ENCODE results near the gene SSTR3.
"Not testable (repeated sequence)": the region's sequence is repeated elsewhere in the genome, so short reads cannot be mapped to it uniquely, and the experiment has no call there.

Gene SSTR3

DNA sequence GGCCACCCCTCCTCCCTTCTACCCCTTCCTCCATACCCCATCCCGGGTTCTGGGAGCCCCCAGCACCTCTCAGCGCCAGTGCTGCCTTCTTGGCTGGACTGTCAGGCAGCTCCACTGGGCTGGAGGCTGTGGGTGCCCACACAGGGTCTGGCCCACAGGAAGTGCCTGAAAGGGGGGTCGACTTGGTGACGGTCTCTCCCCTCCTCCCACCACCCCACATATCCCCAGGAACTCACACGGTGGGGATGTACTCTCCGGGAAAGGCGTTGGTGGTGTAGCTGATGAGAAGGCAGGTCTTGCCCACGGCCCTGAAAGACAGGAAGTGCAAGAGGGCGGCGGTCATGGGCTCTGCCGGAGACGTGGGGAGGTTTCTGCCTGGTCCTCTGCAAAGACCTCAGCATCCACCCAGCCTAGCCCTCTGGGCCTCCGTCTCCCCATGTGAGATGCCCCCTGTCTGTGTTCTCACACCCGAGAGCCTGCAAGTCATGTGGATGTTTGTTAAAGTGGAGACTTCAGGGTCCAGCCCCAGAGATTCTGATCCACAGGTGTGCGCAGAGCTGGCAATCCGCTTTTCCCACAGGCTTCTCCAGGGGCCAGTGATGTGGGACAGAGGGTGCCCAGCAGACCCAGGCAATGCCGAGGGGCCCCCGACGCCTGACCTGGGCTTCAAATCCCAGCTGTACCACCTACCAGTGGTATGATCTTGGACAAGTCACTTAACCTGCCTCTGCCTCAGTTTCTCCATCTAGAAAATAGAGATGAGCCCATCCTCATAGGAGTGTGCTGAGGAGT, 29.3 kb upstream of the SSTR3 start:
- DNase-seq = peak; percentile 82

DNA sequence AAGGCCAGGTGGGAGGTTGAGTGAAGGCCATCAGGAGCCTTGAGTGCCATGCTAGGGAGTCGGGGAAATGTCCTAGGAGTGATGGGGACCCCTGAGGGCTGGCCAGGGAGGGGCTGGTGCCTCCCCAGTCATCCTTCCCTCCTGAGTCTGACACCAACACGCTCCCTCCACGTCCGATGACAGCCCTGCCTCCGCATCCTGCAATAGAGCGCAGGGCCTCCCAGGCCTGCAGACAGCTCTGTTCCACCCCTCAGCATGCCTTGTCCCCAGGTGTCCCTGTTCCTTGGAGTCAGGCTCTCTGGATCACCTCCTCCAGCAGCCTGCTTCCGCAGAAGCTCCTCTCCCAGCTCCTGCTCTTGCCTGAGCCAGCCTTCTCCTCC, 28.7 kb upstream of the SSTR3 start:
- peak; percentile 71 for DNase-seq

DNA sequence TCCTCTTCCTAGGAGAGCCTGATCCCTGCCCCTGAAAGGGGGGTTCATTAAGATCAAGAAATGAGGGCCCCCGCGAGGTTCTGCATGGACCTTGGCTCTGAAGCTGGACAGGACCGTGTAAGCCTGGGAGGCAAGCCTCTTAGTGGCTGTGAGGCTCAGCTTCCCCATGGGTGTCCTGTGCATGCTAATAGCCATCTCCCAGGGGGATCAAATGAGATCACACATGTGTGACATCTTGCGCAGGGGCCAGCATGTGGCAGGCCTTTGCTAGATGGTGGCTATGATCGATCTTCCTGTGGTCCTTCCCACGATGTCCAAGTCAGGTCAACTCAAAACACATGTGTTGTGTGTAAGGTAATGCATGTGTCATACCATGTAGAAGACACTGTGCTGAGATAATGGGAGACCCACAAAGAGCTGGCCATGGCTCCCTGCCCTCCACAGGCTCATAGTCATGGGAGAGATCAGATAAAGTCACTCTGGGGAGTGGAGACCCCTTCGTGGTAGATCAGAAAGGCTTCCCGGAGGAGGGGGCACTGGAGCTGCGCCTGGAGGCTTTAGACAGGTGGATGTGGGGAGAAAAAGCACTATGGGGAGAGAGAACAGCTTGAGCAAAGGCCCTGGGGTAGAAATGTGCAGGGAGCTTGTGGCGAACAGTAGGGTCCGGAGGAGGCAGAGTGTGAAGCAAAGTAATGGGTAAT, 28.1 kb upstream of the SSTR3 start:
- peak; percentile 61 for DNase-seq

DNA sequence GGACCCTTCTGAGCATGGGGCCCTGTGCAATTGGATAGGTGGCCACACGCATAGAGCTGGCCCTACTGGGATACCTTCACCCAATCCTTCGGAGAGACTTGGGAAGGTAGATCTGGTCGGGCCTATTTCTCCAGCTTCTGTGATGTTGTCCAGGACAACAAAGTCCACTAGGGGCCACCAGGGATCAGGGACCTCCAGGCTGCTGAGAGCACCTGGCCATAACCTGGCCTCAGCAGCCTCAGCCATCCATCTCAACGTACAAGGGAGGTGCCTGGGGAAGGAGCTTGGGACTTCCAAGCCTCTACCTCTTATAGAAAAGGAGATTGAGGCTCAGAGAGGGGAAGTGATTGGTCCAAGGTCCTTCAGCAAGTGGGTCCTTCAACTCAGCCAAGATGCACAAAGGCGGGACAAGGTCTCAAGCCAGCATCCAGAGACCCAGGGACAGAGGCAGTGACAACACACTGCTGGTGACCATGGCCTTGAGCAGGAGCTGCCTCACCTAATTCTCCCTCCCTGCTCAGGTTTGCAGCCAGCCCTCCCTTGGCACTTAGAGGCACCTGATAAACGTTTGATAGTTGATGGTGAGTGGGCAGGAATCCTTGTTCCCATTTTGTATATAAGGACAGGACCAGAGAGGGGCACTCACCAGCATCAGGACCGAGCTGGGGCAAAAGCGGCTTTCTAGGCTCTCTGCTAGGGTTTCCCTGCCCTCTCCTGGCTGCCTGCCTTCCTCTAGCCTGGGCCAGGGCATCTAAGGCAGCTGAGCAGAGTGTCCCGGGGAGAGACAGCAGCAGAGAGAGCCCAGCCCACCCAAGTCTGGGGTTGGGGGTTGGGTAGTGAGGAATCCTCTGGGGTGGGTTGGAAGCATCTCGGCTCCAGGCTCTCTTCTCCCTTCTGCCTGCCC, 27.3 kb upstream of the SSTR3 start:
- DNase-seq = peak; percentile 62

DNA sequence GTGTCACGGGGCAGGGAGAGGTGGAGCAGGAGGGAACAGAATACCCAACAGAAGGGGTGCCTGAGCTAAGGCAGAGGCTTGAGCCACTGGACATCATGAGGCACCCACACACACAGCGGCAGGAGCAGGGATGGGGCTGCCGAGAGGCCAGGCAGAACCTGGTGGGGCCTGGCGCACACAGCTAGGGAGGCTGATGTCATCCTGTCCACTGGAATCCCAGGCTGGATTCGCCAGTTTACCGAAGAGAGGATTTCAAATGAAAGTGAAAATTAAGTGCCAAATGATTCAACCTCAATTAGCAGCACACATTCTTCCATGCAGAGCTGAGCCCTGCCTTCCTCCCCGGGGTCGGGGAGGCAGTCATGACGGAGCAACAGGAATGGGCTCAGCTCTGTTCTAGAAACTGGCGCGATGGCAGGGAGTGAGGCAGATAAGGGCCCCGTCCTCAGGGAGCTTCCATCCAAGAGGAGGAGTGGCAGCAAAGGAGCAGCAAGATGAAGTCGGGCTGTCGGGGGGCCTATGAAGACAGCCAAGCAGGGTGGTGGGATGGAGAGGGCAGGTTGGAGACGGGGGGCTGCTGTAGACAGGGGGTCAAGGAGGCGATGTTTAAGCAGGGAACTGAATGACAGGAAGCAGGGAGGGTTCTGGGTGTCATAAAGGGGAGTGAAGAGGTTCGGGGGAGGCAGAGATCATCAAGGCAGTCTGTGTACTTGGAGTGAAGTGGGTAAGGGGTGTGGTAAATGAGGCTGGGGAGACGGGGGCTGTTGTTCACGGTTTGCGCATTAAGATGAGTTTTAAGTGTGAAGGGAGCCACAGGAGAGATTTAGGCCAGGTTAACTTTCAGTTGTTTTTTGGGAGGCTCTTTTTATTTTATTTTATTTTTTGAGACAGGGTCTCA, 25.3 kb upstream of the SSTR3 start:
- DNase-seq = peak; percentile 61

DNA sequence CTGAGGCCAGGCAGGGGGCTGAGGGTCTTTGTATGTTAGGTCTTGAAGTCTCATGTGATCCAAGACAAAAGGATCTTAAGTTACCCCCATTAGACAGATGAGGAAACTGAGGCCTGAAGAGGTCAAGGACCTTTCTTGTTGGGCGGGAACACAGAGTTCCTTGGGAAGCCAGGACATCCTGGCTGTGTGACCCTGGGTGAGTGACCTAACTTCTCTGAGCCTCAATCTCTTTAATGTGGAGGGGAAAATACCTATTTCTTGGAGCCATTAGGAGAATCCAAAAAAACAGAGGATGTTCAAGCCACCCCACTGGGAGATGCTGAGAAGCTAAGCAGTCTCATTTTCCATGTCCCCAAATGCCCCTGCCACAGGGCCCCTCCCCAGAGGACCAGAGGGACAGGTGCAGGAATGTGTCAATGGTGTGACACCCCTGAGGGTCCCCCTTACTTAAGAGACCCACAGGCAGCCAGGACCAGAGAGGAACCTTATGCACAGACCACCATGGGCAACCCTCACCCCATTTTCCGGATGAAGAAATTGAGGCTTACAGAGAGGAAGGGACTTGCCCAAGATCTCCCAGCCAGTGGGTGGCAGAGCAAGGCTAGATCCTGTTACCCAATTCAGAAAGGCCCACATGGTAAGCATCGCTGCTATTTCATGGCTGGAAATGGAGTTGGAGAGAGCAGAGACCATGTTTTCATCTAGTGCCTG, 23.8 kb upstream of the SSTR3 start:
- DNase-seq = peak; percentile 57

DNA sequence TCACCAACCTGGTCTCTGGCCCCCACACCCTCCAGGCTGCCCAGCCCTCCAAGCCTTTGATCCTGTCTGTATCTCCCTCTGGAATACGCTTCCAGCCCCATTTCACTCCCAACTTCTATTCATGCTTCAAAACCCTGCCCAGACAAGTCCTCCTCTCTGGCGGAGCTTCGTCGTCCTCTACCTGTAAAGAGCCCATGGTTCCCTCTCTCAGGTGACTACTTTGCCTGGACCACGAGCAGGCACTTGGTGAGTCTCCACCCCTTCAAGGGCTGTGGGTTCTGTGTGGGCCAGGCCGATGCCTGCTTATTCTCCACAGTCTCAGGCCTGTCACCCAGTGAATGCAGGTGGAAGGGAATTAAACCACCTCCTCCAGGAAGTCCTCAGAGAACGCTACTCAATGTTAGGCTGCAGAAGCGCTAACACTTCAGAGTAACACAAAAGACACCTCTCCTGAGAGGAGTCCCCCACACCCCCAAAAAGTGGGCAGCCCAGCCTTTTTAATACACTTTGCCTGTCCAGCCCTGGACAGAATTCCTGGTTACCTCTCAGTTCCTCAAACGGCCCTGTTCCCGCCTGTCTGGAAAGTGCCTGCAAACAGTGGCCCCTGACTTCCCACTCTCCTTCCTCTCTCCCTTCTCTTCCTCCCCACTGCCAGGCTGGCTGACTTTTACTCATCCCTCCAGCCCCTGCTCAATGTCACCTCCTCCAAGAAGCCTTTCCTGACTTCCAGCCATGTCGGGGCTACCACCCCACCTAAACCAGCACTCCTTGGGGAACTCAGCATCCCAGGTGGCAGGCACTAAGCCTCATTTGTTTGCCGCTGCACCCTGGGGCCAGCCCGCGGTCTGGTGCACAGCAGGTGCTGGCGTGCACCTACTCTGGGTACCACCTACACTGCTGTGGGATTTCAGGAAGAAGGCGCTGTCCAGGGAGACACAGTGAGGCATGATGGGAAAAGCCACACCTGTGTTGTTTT, 22.7 kb upstream of the SSTR3 start:
- peak; percentile 64 for DNase-seq

DNA sequence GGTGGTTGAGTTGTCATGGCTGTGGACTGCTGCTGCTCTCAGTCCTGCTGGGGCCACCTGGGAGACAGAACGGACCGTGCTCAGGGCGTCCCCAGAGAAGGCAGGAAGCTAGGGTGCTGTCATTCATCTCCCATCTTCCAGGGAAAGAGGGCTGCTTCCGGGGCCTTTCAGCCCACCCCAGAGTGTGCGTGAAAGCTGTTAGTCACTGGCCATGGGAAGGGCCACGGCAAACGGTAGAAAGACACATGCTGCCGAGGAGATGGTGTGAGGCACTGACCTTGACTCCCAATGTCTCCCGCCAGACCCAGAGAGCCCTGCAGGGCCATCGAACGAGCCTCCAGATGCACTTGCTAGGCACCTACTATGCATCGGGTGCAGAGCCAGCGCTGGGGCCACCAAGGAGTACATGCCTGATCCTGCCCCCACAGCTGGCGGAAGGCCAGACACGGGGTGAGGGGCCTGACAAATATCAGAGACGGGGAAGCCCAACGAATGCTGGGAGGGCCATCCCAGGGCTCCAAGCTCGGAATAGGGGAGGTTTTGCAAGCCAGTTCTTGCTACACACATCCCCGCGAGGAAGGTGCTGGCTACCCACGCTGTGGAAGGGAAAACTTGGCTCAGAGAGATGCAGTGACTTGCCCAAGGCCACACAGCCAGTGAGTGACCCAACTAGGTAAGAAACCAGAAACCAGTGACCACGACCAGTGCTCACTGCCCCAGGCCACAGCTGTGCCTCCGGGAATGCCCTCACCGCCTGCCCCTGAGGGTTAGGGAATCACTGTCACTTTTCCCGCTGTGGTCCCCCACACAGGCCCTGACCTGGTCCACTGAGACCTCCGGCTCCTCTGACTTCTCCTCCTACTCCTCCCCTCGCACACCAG, 21.7 kb upstream of the SSTR3 start:
- DNase-seq = peak; percentile 62

DNA sequence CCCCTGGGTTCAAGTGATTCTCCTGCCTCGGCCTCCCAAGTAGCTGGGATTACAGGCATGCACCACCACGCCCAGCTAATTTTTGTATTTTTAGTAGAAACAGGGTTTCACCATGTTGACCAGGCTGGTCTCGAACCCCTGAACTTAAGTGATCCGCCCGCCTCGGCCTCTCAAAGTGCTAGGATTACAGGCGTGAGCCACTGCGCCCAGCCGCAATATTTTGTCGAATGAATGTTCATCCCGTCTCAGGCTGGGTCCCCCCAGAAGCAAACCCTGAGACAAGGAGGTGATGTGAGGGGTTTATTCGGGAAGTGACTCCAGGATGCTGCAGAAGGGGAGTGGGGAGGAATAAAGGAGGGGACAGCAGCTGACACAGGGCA, 21.1 kb upstream of the SSTR3 start:
- not testable (repeated sequence) for DNase-seq

DNA sequence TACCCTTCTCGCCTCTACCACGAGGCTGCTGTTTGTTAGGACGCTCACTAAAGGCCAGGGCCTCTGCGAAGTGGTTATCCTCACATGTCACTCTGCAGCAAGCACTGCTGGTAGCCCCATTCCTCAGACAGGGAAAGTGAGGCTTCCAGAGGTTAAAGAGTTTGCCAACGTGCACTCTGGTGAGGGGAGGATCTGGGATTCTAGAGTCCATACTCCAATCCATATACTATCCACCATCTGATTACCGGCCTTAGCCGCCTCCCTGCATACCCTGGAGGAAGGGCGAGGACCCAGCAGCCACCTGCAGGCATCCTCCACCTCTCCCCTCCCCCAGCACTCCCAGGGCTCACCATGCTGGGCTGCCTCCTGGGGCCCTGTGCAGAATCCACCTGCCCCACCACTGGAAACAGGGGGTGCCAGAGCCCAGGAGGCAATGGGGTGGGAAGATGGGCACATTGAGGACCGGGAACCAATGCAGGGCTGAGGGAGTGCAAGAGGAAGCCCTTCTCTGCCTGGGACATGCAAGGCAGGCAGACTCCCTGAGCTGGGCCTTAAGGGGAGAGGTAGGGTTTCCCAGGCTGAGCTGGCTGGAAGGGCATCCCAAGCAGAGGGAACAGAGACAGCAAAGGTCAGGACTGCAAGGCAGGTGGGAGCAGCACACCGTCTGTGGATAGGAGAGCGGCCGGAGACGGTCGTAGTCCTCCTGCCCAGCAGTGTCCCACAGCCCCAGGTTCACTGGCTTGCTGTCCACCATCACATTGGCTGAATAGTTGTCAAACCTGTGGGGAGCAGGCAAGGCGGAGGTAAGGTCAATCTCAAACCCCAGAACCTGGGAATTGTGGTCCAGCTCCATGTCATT, 20.1 kb upstream of the SSTR3 start:
- peak; percentile 63 for DNase-seq

DNA sequence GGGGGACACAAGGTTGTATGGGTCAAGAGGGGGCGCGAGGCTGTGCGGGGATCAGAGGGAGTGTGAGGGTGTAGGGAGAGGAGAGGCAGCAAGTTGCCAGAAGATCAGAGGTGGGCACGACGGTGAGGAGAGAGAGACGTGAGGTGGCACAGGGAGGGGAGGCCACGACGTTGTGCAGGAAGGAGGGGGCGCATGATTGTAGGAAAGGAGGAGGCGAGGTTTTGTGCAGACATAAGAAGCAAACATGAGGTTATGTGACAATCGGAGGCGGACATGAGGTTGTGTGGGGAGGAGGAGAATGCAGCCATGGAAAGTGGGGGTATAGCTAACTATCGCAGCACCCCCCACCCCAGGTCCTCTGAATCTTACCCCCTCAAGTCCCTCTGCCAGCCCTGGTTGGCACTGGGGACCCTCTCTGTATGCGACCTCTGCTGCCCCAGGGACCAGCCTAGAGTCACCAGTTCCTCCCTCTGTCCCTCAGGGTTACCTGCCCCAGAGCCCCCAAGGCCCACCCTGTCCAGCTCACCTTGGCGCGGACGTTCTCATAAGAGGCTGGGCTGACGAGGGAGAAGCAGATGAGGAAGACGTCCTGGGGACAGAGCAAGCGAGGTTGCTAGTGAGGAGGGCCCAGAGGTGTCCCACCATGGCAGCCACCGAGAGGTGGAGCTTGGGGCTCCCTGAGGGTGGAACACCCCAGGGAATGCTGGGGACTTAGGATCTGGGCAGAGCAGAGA, 19.3 kb upstream of the SSTR3 start:
- DNase-seq = peak; percentile 83

DNA sequence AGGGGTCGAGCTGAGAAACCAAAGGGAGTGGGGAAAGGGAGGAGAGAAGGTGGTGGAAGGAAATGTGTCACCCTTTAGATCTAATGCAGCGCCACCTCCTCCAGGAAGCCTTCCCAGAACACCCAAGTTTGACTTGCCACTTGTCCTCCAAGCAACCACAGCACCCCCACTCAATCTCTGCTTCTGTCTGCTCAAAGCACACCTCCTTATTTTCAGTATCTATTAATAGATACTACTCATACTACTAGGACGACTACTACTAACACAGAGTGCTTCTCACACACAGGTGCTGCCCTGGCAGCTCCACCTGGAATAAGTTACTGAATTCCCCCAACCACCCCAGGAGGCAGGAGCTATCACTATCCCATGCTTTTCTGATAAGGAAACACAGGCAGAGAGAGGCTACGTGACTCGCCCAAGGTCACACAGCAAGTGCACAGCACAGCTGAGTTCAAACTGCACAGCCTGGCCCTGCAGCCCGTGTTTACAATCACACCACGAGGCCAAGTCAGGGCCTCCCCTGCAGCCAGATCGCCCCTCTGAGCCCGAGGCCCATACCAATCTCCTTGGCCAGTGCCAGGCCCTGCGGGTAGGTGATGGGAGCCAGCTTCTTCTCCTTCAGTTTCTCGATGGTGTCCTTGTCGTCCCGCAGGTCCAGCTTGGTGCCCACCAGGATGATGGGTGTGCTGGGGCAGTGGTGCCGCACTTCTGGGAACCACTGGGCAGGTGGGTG, 18.6 kb upstream of the SSTR3 start:
- peak; percentile 89 for DNase-seq

DNA sequence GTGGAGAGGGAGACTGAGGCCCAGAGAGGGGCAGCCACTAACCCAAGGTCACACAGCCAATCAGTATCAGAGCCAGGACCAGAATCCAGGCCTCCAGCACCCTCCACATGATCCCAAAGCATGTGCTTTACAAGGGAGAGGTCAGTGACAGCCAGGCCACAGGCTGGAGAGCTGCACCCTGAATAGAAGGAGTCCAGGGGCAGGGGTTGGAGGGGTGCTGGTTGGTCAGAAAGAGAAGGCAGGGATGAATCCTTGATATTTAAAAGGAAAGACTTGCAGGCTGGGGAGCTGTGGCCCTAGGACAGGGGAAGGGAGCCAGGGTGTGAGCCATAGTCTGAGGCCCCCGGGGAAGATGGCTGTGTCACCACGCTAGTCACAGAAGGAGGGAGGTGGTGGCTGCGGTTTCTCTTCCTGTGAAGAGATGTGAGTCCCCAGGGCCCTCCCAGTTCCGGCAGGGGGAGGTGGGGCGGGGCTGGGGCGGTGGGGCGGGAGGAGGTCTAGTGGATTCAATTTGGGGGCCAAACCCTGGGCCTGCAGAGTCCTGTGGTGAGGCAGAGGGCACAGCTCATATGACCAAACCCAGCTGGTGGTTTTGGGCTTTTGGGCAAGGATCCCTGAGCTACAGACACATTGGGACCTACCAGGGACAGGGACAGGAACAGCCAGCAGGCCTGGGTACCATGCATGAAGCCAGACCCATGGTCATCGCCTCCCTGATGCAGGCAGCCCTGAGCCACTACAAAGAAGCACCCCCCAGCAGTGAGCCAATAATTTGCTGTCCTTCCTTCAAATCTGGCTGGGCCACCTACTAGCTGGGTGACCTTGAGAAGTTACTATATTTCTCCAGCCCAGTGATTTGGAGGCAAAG, 17.8 kb upstream of the SSTR3 start:
- peak; percentile 96 for DNase-seq

DNA sequence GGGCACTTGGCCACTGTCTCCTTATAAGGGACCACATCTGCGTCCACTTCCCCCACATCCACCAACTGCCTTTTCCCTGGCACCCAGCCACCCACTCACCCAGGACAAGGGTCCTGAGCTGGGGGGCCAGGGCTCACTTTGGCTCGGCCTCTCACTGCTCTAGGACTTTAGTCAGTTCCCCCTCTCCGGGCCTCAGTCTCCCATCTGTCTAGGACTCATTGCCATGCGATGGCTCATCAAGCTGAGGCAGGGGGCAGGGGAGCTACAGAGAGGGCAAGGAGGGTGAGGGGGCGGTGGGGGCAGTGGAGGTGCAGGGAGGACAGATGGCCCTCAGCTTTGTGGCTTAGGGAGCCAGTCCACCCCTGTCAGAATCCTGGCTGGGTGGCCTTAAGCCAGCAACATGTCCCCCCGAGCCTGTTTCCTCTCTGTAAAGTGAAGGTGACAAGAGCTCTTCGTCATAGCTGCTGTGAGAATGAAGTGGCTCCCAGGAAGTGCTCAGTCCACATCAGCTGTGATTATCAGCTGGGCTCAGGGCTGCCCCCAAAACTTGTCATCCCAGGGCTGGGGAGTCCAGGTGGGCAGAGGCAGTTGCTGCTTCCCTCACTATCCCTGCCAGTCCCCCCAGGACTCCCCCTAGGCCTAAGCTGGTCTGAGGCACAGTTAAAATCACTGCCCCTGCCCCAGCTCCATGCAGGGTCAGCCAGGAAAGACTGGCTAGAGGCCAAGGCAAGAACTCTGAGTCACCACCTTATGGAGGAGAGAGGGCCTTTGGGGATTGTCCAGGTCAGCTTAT, 16.9 kb upstream of the SSTR3 start:
- peak; percentile 74 for DNase-seq

Data from activated effector memory CD4-positive, alpha-beta T cell treated with anti-CD3 and anti-CD28 coated beads, Interleukin-2, amount 50 U/mL, for 16 hours (primary cell).